ENCODE data around the gene EYS.

DNA sequence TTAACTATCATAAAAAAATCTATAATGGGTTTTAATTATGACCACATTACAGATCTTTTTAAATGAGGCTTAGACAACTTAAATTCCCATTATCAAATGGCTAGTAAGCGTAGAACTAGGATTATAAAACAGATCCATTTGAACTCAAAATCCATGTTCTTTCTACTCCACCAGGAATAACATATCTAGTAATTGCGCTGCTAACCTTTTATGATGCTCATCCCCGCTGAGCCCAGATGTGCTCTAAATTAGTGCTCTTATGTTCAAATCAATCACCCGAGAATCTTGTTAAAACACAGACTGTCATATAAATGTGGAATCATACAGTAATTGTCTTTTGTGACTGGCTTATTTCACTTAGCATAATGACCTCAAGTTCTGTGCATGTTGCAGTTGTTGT, 1168.3 kb downstream of the EYS start:
- TF ChIP-seq, protein P1, sequence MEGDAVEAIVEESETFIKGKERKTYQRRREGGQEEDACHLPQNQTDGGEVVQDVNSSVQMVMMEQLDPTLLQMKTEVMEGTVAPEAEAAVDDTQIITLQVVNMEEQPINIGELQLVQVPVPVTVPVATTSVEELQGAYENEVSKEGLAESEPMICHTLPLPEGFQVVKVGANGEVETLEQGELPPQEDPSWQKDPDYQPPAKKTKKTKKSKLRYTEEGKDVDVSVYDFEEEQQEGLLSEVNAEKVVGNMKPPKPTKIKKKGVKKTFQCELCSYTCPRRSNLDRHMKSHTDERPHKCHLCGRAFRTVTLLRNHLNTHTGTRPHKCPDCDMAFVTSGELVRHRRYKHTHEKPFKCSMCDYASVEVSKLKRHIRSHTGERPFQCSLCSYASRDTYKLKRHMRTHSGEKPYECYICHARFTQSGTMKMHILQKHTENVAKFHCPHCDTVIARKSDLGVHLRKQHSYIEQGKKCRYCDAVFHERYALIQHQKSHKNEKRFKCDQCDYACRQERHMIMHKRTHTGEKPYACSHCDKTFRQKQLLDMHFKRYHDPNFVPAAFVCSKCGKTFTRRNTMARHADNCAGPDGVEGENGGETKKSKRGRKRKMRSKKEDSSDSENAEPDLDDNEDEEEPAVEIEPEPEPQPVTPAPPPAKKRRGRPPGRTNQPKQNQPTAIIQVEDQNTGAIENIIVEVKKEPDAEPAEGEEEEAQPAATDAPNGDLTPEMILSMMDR (IDR thresholded peaks at IDR 0.05) = no peak
- TF ChIP-seq POLR2AphosphoS5 (IDR thresholded peaks at IDR 0.05) = no peak

All from breast epithelium (tissue), 3 donors.